ENCODE data around the gene HES7.
A peak's percentile ranks its signal among the peaks of the same experiment; 100 is the strongest.
"Not testable (repeated sequence)": the region's sequence is repeated elsewhere in the genome, so short reads cannot be mapped to it uniquely, and the experiment has no call there.

The HES7 gene

DNA sequence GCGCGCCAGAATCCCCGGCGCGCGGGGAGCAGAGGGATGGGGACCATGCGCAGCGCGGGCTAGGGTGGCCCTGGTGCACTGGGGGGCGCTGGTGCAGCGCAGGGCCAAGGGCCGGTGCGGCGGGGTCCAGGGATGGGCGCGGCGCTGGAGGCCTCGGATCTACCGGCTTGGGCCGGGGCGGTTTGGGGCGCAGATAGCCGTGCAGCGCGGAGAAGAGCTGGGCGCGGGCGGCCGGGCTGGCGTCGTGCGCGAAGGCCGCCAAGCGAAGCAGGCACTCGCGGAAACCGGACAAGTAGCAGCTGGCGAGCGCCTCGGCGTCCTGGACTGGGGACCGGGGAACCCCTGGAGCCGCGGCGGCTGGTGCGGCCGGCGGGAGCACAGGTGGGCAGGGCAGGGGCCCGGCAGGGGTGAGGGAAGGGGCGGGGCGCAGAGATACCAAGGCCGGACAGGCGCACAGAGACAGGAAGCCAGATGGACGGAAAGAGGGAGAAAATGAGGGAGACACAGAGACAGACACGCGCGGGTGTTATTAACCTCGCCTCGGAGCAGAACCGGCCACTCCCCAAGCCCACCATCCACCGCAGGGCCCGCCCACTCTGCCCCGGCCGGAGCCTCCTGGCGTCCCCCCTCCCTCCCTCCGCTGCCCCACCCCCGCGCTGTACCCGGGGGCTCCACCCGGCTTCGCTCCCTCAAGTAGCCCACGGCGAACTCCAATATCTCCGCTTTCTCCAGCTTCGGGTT is 2.1 kb downstream of the HES7 start:
- peak; percentile 37 for DNase-seq

- no peak for DNase-seq
Measured at GRCh38 chr17:8121407-8121680, 2.6 kb downstream of the HES7 start.

GRCh38 chr17:8120520-8121406 is 3.1 kb downstream of the HES7 start:
- DNase-seq = peak; percentile 70

- DNase-seq = peak; percentile 91
Measured at GRCh38 chr17:8119581-8120519, 4.1 kb downstream of the HES7 start.

GRCh38 chr17:8118769-8119580 is 4.9 kb downstream of the HES7 start:
- DNase-seq = peak; percentile 80

- DNase-seq = no peak
Measured at GRCh38 chr17:8117980-8118768, 5.7 kb downstream of the HES7 start, which contains the start of gene ALOXE3. Gene ALOXE3 (minus strand): TSS chr17:8118514. CDS start chr17:8117990, 524 bp downstream.

GRCh38 chr17:8117367-8117979 is 6.4 kb downstream of the HES7 start:
- DNase-seq = no peak

GRCh38 chr17:8116776-8117175 is 7.1 kb downstream of the HES7 start:
- no peak for DNase-seq

GRCh38 chr17:8110907-8111306 is 13.0 kb downstream of the HES7 start:
- DNase-seq = no peak

DNA sequence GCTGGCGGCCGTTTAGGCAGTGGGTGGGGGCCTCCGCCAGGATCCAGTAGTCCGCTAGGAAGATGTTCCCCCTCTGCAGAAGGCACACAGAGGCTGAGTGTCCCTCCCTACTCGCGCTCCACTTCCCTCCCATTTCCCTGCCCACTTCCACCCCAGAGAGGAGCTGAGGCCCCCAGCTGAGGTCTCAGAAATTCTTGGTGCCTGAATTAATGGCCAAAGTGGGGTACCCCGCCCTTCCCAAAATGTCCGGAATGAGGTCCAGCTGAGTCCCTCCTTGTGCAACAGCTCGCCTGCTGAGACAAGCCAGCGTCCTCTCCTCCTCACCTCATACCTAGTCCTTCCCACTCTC is 13.5 kb downstream of the HES7 start:
- DNase-seq = no peak

GRCh38 chr17:8109661-8110455 is 14.0 kb downstream of the HES7 start:
- DNase-seq = no peak

DNA sequence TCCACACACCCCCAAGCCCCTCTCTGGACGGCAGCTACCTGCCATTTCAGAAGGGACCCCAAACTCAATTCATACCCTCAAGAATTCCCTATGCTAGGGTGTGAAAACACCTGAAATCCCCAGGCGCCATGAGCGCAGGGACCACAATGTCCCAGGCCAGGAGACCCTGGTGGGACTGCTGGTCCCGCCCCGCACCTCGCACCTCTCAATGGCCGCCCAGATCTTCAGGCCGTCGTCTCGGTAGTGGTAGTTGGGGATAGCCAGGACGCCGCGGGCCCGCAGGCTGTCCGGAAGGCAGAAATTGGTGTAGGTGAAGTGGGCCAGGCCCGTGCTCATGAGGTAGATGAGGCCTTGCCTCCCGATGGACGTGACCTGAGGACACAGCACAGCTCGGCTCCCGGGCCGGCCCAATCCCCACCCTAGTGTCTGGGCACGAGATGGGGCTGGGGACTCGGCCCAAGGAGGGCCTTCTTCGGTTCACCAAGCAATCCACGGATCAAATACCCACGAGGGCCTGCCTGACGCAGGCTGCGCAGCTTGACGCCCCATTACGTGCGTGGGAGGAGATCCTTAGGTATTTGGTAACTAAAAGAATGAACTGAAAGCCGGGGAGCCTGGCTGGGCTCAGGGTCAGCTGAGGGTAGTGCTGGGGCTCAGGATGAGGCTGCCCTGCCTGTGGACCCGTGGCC is 14.8 kb downstream of the HES7 start:
- DNase-seq = no peak

GRCh38 chr17:8106980-8107379 is 16.9 kb downstream of the HES7 start:
- DNase-seq = not testable (repeated sequence)

DNA sequence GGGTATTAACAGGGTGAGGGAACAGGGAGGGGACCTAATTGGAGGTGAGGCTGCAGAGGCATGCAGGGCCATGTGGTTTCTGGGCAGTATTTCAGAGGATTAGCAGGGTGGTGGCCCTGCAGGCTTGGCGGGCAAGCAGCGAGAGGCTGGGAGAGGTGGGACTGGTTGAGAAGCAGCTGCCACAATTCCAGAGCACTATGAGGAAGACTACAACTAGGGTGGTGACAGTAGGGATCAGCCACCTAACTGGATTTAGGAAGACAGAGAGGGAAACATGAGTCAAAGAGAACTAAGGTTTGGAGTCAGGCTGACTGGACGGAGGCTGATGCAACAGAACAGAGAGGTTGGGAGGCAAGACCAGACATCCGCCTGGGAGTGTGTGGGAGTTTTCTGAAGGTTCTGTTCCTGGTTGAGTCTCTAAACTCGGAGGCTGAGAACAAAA is 17.9 kb downstream of the HES7 start:
- peak; percentile 29 for DNase-seq

DNA sequence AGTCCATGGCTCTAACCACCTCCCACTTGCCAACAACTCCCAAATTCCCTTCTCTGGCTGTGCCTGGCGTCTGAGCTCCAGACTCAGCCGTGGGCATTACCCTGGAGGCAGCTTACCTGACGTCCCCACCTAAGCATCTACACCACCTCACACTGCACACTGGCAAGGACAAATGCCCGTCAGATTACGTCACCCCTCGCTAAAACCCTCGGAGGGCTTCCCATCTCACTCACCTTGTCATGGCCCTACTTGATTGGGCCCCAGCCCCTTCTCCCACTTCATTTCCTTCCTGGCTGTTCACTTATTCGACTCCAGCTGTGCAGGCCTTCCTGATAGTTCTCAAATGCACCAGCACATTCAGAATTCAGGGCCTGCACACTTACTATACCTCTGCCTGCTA is 19.0 kb downstream of the HES7 start:
- DNase-seq = no peak

DNA sequence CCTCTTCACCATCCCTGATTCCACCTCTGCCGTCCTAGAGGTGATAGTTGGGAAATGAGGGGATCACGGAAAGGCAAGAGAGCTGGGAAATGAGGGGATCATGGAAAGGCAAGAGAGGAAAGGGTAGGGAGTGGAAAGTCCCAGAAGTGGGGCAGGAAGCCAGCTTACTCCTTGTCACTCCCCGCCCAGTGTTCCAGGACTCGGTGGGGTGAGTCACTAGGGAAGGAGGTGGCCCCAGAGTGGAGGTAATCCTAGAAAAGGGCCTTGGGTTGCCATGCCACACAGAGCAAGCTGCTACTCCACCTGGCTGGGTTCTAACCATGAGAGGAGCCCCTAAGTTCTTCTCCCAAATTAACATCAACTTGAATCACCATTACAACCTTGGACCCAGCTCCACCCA is 20.4 kb downstream of the HES7 start:
- DNase-seq = no peak

- no peak for DNase-seq
Measured at GRCh38 chr17:8101721-8102120, 22.2 kb downstream of the HES7 start.

DNA sequence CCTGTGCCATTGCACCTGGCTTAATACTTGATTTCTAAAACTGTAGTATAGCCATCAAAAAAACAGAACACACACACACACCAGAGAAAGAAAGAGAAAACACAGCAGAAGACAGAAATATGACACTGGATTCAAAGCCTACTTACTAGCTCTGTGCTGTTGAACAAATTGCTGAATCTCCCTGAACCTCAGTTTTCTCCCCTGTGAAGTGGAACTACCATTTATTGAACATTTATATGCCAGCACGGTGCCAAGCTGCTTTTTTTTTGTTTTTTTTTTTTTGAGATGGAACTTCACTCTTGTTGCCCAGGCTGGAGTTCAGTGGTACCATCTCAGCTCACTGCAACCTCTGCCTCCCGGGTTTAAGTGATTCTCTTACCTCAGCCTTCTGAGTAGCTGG is 23.1 kb downstream of the HES7 start:
- no peak for DNase-seq

DNA sequence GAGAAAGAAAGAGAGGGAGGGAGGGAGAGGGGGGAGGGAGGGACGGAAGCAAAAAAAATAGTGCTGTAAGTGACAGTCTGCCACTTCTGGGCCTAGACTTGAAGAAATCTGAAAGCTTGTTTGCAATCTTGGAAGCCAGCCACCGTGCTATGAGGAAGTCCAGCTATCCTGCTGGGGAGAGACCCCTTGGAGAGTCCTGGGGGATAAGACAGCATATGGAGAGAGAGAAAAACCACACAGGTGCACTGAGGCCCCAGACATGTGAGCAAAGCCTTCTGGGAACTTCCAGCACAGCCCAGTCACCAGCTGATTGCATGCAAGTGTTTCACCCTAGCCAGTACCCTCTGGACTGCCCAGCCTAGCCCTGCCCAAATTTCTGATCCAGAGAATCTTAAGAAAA is 23.8 kb downstream of the HES7 start:
- DNase-seq = no peak

- DNase-seq = no peak
Measured at GRCh38 chr17:8096541-8096940, 27.4 kb downstream of the HES7 start.
